Right atrium auricular region (tissue), 2 donors: ENCODE data around the gene CACNA2D3. TPM values are rescaled to one million over a fixed set of nuclear protein-coding genes. Genes with fewer than 3 reads are reported as not detected.

ENCODE experiments used
- DNase-seq: peaks from one replicate; pipeline ENCODE4 v3.0.0-alpha.2; 2019; ENCODE audit warnings: low spot score
- H3K27ac ChIP-seq, 2 donors: fragments of 200-600 bp; sonication (generic); 1 replicate in 1 of 2; 2 replicates in 1 of 2; pipeline ENCODE4 v1.5.1; 2016 to 2019
- H3K27me3 ChIP-seq, 2 donors: fragments of 200-600 bp; sonication (generic); one replicate each; pipeline versions ENCODE4 v1.5.1 to v1.6.0; 2017 to 2019
- H3K36me3 ChIP-seq: fragments of 200-600 bp; sonication (generic); one replicate; pipeline ENCODE4 v1.5.1; 2016
- H3K4me1 ChIP-seq, 2 donors: fragments of 200-600 bp; sonication (generic); one replicate each; pipeline versions ENCODE4 v1.5.1 to v1.6.0; 2017 to 2019
- H3K4me3 ChIP-seq, 2 donors: fragments of 200-600 bp; sonication (generic); 1 replicate in 1 of 2; 2 replicates in 1 of 2; pipeline ENCODE4 v1.5.1; 2017 to 2019; ENCODE audit warnings: mild to moderate bottlenecking in 1 of 2, moderate library complexity in 1 of 2
- H3K9me3 ChIP-seq, 2 donors: fragments of 200-600 bp; sonication (generic); one replicate each; pipeline ENCODE4 v1.5.1; 2019
- CTCF ChIP-seq, 2 donors: fragments of 200-600 bp; sonication (generic); IDR thresholded peaks; one replicate each; pipeline ENCODE4 v1.5.1; 2019; ENCODE audit warnings: antibody characterized with exemption in 2 of 2
- total RNA-seq, 2 donors: library from RNA; depleted of rRNA; stranded (reverse); fragments of >200 nt; gene quantifications; one replicate each; pipeline ENCODE4 v1.1.0, GENCODE V29; 2016

CACNA2D3 gene
- total RNA-seq, 2 donors from 2014 or later: 10.9 to 17.2 TPM

GRCh38 chr3:54877730-54878129 is 755.4 kb downstream of the CACNA2D3 start:
- no peak for DNase-seq
- Histone ChIP-seq H3K4me1 (no peaks in the 10 kb centered on the region), H3K9me3 (no peaks in the 10 kb centered on the region), H3K27me3 (no peaks in the 10 kb centered on the region), H3K36me3 (no peaks in the 10 kb centered on the region), H3K4me3 (no peak overlapping the region), H3K27ac (no peak overlapping the region)
- no peak for TF ChIP-seq CTCF (IDR thresholded peaks at IDR 0.05)

- Histone ChIP-seq H3K36me3 (no peaks in the 10 kb centered on the region), H3K9me3 (no peaks in the 10 kb centered on the region), H3K27me3 (no peaks in the 10 kb centered on the region), H3K4me3 (no peak overlapping the region), H3K27ac (no peak overlapping the region), H3K4me1 (no peaks in the 10 kb centered on the region)
- no peak for DNase-seq
- TF ChIP-seq CTCF (IDR thresholded peaks at IDR 0.05): no peak
Observed at GRCh38 chr3:54878145-54878544, 755.8 kb downstream of the CACNA2D3 start.

- TF ChIP-seq CTCF (IDR thresholded peaks at IDR 0.05): no peak
- H3K4me1 ChIP-seq: no peaks in the 10 kb centered on the region
- DNase-seq: no peak
- H3K27me3 ChIP-seq: no peaks in the 10 kb centered on the region
- no peak overlapping the region for H3K4me3 ChIP-seq
- H3K9me3 ChIP-seq: no peaks in the 10 kb centered on the region
- peak overlapping the region; percentile 26 to 40 for H3K27ac ChIP-seq
- no peaks in the 10 kb centered on the region for H3K36me3 ChIP-seq
Observed at GRCh38 chr3:54882129-54882833, 759.9 kb downstream of the CACNA2D3 start.

GRCh38 chr3:54888162-54888561 is 765.8 kb downstream of the CACNA2D3 start:
- TF ChIP-seq CTCF (IDR thresholded peaks at IDR 0.05): no peak
- no peaks in the 10 kb centered on the region for H3K36me3 ChIP-seq
- no peak overlapping the region for H3K27ac ChIP-seq

GRCh38 chr3:54888873-54889272 is 766.5 kb downstream of the CACNA2D3 start:
- Histone ChIP-seq H3K9me3 (no peaks in the 10 kb centered on the region), H3K27ac (no peak overlapping the region), H3K4me1 (peaks cover 0 to 13% of the 10 kb centered on the region in 2 donors), H3K27me3 (no peaks in the 10 kb centered on the region), H3K36me3 (no peaks in the 10 kb centered on the region), H3K4me3 (no peak overlapping the region)
- TF ChIP-seq CTCF (IDR thresholded peaks at IDR 0.05): no peak
- no peak for DNase-seq

More at GRCh38 chr3:54888162-54888561, 765.8 kb downstream of the CACNA2D3 start:
- H3K9me3 ChIP-seq: no peaks in the 10 kb centered on the region
- H3K4me1 ChIP-seq: peaks cover 0 to 13% of the 10 kb centered on the region in 2 donors
- no peak for DNase-seq
- H3K4me3 ChIP-seq: no peak overlapping the region
- no peaks in the 10 kb centered on the region for H3K27me3 ChIP-seq

- H3K9me3 ChIP-seq: no peaks in the 10 kb centered on the region
- H3K27ac ChIP-seq: no peak overlapping the region
- H3K4me1 ChIP-seq: peaks cover 0 to 13% of the 10 kb centered on the region in 2 donors
- no peaks in the 10 kb centered on the region for H3K36me3 ChIP-seq
- no peaks in the 10 kb centered on the region for H3K27me3 ChIP-seq
- no peak for DNase-seq
- H3K4me3 ChIP-seq: no peak overlapping the region
- no peak for TF ChIP-seq CTCF (IDR thresholded peaks at IDR 0.05)
Observed at GRCh38 chr3:54889731-54890130, 767.4 kb downstream of the CACNA2D3 start.
